Right lobe of liver (tissue), 4 donors: ENCODE results near the gene SLC6A11.

Experiments used
- POLR2A ChIP-seq: fragments of 450-650 bp; IDR thresholded peaks from one replicate; pipeline ENCODE4 v1.6.1; 2017; ENCODE audit warnings: antibody characterized with exemption, mild to moderate bottlenecking
- TF ChIP-seq, protein P1 (sequence below), 4 donors: fragments of 200-600 bp in 3 of 4; fragments of 450-650 bp in 1 of 4; IDR thresholded peaks; one replicate each; pipeline versions ENCODE4 v1.5.1 to v1.8.0; 2016 to 2022; ENCODE audit warnings: antibody characterized with exemption in 4 of 4, mild to moderate bottlenecking in 2 of 4
- donor health status: DM: no; HTN: no; CAD: no.
- donor health status: DM: no; HTN: no; CAD: no.
- donor health status: DM: no; HTN: yes; CAD: no.

DNA sequence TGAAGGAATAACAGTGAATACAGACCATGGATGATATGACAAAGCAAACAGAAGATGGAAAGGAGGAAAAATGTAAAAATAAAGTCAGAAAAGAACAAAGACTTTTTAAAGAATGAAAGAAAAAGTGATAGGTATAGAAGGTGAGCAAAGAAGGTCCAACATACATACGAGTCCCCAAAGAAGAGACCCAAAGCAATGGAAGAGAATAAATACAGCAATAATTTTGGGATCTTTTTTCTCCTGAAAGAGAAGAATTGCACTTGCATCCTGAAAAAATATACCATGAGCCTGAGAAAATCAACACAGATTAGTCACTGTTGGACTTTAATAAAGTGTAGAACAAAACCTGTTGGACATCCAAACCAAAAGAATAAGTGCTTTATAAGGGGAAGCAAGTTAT, 91.2 kb downstream of the SLC6A11 start:
- TF ChIP-seq, protein P1, sequence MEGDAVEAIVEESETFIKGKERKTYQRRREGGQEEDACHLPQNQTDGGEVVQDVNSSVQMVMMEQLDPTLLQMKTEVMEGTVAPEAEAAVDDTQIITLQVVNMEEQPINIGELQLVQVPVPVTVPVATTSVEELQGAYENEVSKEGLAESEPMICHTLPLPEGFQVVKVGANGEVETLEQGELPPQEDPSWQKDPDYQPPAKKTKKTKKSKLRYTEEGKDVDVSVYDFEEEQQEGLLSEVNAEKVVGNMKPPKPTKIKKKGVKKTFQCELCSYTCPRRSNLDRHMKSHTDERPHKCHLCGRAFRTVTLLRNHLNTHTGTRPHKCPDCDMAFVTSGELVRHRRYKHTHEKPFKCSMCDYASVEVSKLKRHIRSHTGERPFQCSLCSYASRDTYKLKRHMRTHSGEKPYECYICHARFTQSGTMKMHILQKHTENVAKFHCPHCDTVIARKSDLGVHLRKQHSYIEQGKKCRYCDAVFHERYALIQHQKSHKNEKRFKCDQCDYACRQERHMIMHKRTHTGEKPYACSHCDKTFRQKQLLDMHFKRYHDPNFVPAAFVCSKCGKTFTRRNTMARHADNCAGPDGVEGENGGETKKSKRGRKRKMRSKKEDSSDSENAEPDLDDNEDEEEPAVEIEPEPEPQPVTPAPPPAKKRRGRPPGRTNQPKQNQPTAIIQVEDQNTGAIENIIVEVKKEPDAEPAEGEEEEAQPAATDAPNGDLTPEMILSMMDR (IDR thresholded peaks at IDR 0.05), result no peak
- no peak for TF ChIP-seq POLR2A
